ENCODE measurements around the gene ZSWIM5.
"Not testable (repeated sequence)": the region's sequence is repeated elsewhere in the genome, so short reads cannot be mapped to it uniquely, and the experiment has no call there.

ZSWIM5 gene

GRCh38 chr1:45205910-45206721 is at the start of gene ZSWIM5:
TSS of gene ZSWIM5 (minus strand) at chr1:45206605. CDS start at chr1:45206350, 255 bp downstream.
- DNase-seq, result peak in 3 of 4 experiments; percentile 16 to 61 (median 57)

DNA sequence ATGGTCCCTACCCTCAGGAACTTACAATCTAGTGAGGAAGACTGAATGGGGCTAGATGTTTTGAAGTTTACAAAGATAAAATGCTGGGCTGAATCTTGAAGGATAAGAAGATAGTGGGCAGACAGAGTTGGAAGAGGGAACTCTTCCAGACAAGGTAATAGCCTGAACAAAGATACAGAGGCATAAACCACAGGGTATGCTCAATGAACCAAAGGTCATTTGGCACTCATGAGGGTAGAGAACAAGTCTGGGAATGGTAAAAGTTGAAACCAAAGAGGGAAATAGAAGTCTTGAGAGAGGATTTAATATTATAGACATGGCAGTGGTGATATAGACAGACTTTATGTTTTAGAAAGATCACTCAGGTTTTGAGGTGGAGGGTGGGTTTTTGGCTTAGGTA is 48.1 kb upstream of the ZSWIM5 start:
- DNase-seq, result no peak

- DNase-seq, result no peak
These were observed 44.1 kb upstream of the ZSWIM5 start for GRCh38 chr1:45250544-45250943.

DNA sequence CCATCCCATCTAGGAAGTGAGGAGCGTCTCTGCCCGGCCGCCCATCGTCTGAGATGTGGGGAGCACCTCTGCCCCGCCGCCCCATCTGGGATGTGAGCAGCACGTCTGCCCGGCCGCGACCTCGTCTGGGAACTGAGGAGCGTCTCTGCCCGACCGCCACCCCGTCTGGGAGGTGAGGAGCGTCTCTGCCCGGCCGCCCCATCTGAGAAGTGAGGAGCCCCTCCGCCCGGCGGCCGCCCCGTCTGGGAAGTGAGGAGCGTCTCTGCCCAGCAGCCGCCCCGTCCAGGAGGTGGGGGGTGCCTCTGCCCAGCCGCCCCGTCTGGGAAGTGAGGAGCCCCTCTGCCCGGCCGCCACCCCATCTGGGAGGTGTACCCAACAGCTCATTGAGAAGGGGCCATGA is 41.6 kb upstream of the ZSWIM5 start:
- DNase-seq, result not testable (repeated sequence)

DNA sequence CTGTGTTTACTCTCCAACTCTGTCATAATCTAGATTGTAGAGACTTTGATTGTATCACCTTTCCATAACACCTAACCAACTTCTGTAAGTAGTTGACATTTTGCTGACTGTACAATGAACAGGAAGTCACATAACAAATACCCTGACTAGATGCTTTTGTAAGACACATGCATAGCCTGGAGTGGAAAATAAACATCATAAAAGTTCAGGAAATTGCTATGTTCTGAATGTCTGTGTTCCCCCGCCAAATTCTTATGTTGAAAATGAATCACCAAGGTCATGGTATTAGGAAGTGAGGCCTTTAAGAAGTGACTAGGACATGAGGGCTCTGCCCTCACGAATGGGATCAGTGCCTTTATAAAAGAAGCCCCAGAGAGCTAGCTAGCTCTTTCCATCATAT is 40.4 kb upstream of the ZSWIM5 start:
- DNase-seq, result no peak

- DNase-seq, result not testable (repeated sequence)
These were observed 40.0 kb upstream of the ZSWIM5 start for GRCh38 chr1:45246359-45246758.

DNA sequence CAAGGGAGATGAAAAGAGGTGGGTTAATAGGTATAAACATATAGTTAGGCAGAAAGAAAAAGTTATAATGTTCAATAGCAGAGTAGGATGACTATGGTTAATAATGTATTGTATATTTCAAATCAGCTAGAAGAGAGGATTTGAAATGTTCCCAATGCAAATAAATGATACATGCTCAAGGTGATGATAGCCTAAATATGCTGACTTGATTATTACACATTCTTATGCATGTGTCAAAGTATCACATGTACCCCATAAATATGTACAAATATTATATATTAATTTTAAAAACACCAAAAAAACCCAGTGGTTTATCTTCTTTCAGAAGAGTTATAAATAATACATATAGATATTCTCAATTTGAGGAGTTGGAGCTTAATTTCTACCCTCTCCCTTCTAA is 38.3 kb upstream of the ZSWIM5 start:
- DNase-seq, result no peak

GRCh38 chr1:45243476-45244343 is 37.3 kb upstream of the ZSWIM5 start:
- DNase-seq, result no peak

DNA sequence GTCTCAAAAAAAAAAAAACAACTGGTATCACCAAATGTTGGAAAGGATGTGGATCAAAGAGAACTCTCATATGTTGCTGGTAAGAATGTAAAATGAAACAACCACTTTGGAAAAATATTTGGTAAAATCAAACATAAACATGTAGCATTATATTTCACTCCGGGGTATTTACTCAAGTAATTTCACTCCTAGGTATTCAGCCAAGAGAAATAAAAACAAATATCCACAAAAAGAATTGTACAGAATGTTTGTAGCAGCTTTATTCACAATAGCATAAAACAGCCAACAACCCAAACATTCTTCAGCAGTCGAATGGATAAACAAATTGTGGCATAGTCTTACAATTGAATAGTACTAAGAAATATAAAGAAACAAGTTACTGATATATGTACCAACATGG is 32.4 kb upstream of the ZSWIM5 start:
- no peak for DNase-seq

DNA sequence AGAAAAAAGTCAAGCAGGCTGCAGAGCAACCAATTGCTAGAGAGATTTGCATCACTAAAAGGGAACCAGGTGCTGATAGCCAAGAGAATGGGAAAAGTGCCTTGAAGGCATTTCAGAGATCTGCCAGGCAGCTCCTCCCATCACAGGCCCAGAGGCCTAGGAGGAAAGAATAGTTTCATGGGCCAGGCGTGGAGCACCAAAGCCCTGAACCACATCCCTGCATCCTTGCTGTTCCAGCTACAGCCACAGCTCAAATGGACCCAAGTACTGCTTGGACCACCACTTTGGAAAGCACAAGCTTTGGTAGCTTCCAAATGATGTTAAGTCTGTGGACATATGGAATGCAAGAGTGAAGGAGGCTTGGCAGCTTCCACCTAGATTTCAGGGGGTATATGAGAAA is 29.7 kb upstream of the ZSWIM5 start:
- DNase-seq, result no peak

DNA sequence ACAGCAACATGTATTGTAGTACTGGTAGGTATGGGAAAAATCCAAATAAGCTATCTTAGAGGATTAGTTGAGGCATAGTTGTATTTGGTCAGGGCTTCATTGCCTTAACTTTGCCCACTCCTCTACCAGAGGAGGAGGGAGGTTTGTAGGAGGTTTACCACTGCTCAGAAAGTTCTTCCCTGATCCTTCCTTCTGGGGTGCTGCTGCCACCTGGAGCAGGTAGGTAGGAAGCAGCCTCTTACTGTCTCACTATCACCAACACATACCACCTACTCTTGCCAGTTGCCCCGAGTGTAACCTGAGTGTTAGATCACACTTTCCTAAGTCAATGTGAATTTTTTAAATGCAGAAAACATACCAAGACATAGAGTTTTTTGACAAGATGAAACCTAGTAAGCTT is 24.1 kb upstream of the ZSWIM5 start:
- DNase-seq, result no peak

DNA sequence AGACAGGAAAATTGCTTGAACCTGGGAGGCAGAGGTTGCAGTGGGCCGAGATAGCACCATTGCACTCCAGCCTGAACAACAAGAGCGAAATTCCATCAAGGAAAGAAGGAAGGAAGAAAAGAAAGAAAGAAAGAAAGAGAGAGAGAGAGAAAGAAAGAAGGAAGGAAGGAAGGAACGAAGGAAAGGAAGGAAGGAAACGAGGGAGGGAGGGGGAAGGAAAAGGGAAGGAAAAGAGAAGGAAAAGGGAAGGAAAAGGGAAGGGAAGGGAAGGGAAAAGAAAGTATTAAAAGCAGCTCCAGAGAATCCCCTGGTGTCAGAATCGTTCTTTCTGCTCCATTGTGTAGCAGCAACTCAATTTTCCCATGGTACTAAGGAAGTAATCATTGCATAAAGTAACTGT is 19.2 kb upstream of the ZSWIM5 start:
- DNase-seq, result no peak

DNA sequence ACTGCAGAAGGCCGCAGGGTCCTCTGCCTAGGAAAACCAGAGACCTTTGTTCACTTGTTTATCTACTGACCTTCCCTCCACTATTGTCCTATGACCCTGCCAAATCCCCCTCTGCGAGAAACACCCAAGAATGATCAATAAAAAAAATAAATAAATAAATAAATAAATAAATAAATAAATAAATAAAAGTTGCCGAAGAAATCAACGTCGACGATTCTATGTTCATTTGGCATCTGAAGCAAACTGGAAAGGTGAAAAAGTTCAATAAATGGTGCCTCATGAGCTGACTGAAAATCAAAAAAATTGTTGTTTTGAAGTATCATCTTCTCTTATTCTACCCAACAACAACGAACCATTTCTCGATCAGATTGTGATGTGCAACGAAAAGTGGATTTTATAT is 17.3 kb upstream of the ZSWIM5 start:
- DNase-seq, result not testable (repeated sequence)

DNA sequence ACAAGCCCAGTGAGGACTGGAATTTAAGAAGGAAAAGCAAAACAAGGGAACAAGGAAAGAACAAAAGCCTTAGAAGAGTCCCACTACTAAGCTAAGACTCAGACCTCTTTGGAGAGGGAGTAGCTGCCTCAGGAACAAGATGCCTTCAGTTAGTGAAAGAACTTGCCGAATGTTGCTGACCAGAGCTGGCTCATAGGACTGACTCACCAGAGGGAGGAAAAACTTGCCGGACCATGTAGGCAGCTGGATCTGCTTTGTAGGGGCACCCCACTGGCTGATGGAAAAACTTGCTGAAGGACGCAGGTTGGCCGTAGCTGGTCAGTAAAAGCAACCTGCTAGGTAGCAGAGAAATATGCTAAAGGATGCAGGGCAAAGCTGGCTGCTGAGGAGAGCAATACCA is 15.3 kb upstream of the ZSWIM5 start:
- no peak for DNase-seq

- no peak for DNase-seq
These were observed 10.5 kb upstream of the ZSWIM5 start for GRCh38 chr1:45216861-45217260.

DNA sequence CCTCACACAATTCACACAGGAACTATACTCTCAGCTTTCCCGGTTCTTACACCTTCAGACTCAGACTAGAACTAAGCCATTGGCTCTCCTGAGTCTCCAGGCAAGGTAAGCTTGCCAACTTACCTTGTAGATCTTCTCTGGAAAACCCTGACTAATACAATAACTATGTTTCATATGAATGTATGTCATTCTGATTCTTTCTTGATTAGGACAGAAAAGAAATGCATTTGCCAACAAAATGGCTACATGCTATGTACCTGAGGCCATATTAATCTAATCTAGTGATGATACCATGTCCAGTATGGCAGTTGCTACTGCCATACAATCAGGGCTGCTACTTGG is 9.8 kb upstream of the ZSWIM5 start:
- no peak for DNase-seq

DNA sequence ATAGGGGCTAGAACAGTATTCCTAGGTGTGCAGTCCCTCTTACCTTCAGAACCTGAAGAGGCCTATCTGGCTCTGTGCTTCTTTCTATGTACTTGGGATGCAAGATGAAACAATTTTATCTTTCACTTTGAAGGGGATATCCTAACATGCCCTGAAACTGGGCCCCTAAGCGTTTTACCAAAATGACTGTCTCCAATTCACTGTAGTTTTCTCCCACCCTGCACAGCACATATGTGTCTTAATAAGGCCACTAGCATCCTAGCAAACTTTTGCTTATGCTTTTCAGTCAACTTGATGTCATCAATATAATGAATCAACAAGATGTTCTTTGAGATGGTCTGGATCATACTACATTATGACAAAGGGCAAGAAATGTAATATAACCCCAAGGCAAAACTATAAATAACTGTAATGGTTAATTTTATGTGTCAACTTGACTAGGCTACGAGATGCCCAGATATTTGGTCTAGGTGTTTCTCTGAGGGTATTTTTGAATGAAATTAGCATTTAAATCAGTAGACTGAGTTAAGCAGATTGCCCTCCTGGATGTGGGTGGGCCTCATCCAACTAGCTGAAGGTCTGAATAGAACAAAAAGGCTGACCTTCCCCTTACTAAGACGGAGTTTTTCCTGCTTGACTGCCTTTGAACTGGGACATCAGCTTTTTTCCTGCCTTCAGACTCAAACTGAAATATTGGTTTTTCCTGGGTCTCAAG is 9.2 kb upstream of the ZSWIM5 start:
- no peak for DNase-seq

DNA sequence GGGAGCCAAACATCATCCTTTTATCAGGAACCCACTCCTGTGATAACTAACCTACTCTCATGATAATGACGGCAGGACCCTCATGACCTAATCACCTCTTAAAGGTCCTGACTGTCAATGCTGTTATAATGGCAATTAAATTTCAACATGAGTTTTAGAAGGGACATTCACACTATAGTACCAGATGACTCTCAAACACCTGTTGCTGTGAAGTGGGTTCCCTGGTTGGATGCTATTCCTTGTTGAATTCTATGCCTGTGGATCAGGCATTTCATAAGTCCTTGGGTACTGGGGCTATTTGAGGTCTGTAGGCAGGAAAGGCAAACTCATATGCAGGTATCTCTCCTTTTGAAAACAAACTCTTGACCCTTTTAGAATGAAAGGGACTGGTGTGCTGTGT is 7.5 kb upstream of the ZSWIM5 start:
- DNase-seq, result no peak

DNA sequence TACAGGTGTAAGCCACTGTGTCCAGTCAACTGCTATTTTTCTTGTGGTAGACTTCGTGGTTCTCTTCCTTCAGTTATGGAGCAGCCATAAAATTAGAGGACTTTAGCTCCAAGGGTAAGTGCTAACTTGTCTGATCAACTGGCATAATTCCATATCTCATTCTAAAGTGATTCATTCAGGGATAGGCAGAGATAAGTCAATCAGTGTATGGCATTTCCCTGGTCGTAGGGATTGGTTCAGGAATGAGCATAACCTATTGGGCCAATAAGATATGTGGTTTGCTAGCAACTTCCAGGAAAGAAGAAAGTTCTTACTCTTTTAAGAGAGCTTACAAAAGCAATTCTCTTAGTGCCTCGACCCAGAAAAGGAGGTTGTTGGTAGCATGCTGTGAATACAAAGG is 4.7 kb upstream of the ZSWIM5 start:
- no peak for DNase-seq

- no peak for DNase-seq
These were observed 611 bp upstream of the ZSWIM5 start for GRCh38 chr1:45206808-45207623.

DNA sequence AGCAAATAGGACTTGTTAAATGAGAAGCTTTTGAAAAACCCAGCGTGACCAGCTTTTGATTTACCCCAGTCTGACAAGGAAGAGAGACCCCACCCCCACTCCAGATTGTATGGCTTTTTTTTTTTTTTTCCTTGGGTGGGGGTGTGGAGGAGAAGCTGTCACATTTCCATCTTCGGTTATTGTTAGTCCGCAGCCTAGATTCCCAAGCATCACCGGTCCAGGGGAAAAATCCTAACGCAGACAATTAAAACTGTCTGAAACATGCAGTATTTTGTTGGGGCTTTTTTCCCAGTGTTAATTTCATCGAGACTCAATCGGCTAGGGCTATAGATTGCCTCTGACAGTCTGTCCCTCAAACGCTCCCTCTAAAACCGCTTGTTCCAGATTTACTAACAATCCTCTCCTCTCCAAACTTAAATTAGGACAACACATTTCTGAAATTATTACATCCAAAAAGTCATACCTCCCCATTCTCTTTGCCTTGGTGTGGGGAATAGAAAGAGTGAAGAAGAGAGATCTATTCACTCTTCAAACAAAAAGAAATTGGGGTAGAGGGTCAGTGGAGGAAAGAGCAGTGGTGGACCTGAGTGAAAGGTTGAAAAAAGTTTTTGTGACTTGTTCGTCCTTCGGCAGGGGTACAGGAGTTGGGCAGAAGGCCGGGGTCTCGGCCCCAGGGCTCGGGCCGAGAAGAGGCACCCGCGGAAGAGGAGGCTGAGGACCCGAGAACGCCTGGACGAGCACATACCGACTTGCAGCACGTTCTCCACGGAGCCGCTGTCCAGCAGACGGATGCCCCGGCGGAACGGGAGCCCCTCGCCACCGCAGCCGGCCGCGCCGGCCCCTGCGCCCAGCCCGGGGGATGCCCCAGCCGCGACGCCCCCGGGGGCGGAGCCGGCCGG is 1.1 kb downstream of the ZSWIM5 start:
- no peak for DNase-seq

Measured in activated naive CD4-positive, alpha-beta T cell (primary cell).